H9 (cell line): Measurements from ENCODE around the gene USP3. TPM values are rescaled to one million over a fixed set of nuclear protein-coding genes. Genes with fewer than 3 reads are reported as not detected.

ENCODE experiments used
- DNase-seq: peaks from one replicate; pipeline ENCODE4 v3.0.0-alpha.2; 2017
- H2AFZ ChIP-seq: one replicate; pipeline ENCODE4 v1.6.1; 2013; ENCODE audit warnings: mild to moderate bottlenecking, low read length, control low read depth, moderate library complexity
- H2AK5ac ChIP-seq: 2 replicates; pipeline ENCODE4 v1.6.1; 2013; ENCODE audit warnings: low read length, control low read depth, mixed read lengths; ENCODE audit not compliant: insufficient read length
- H2BK120ac ChIP-seq: one replicate; pipeline ENCODE4 v1.6.1; 2013; ENCODE audit warnings: low read depth, mild to moderate bottlenecking, low read length, control low read depth, inconsistent platforms; ENCODE audit not compliant: poor library complexity, severe bottlenecking
- H2BK12ac ChIP-seq: 2 replicates; pipeline ENCODE4 v1.6.1; 2013; ENCODE audit warnings: low read length, control low read depth, mixed read lengths, low read depth; ENCODE audit not compliant: insufficient read length
- H2BK15ac ChIP-seq: 2 replicates; pipeline ENCODE4 v1.6.1; 2013; ENCODE audit warnings: low read depth, low read length, control low read depth
- H2BK20ac ChIP-seq: one replicate; pipeline ENCODE4 v1.6.1; 2013; ENCODE audit warnings: low read depth, mild to moderate bottlenecking, low read length, control low read depth, inconsistent platforms; ENCODE audit not compliant: poor library complexity, severe bottlenecking
- H2BK5ac ChIP-seq: 2 replicates; pipeline ENCODE4 v1.6.1; 2013; ENCODE audit warnings: low read length, control low read depth, mixed read lengths; ENCODE audit not compliant: insufficient read length
- H3K14ac ChIP-seq: 2 replicates; pipeline ENCODE4 v1.6.1; 2013; ENCODE audit warnings: low read length, control low read depth; ENCODE audit not compliant: insufficient read depth
- H3K18ac ChIP-seq: 2 replicates; pipeline ENCODE4 v1.6.1; 2013; ENCODE audit warnings: low read depth, mild to moderate bottlenecking, mixed read lengths, low read length, control low read depth; ENCODE audit not compliant: insufficient read length
- H3K23ac ChIP-seq: 2 replicates; pipeline ENCODE4 v1.6.1; 2013; ENCODE audit warnings: low read length, control low read depth, mixed read lengths, low read depth; ENCODE audit not compliant: insufficient read length
- H3K23me2 ChIP-seq: 2 replicates; pipeline ENCODE4 v1.6.1; 2013; ENCODE audit warnings: low read depth, mild to moderate bottlenecking, mixed read lengths, low read length, control low read depth; ENCODE audit not compliant: insufficient read length, poor library complexity, severe bottlenecking
- H3K27ac ChIP-seq: 2 replicates; pipeline ENCODE4 v1.5.1; 2013; ENCODE audit warnings: low read length, control low read depth, mixed read lengths, low read depth; ENCODE audit not compliant: insufficient read length
- H3K27me3 ChIP-seq: 2 replicates; pipeline ENCODE4 v1.6.1; 2013; ENCODE audit warnings: low read length, control low read depth, inconsistent platforms; ENCODE audit not compliant: insufficient read depth
- H3K4ac ChIP-seq: 2 replicates; pipeline ENCODE4 v1.6.1; 2013; ENCODE audit warnings: low read depth, mild to moderate bottlenecking, control low read depth, inconsistent platforms, low read length, moderate library complexity
- H3K4me1 ChIP-seq: 2 replicates; pipeline ENCODE4 v1.6.1; 2013; ENCODE audit warnings: low read length, control low read depth, inconsistent platforms; ENCODE audit not compliant: insufficient read depth
- H3K4me2 ChIP-seq: 2 replicates; pipeline ENCODE4 v1.6.1; 2013; ENCODE audit warnings: low read length, control low read depth, mixed read lengths; ENCODE audit not compliant: insufficient read length, insufficient read depth
- H3K56ac ChIP-seq: 2 replicates; pipeline ENCODE4 v1.6.1; 2013; ENCODE audit warnings: low read depth, mild to moderate bottlenecking, mixed read lengths, low read length, control low read depth; ENCODE audit not compliant: insufficient read length
- H3K79me1 ChIP-seq: 2 replicates; pipeline ENCODE4 v1.6.1; 2013; ENCODE audit warnings: low read depth, mild to moderate bottlenecking, moderate library complexity, low read length, control low read depth, inconsistent platforms; ENCODE audit not compliant: insufficient read depth, poor library complexity, severe bottlenecking
- H3K79me2 ChIP-seq: 2 replicates; pipeline ENCODE4 v1.6.1; 2013; ENCODE audit warnings: low read length, control low read depth, inconsistent platforms; ENCODE audit not compliant: insufficient read depth
- H3K9ac ChIP-seq: 2 replicates; pipeline ENCODE4 v1.6.1; 2013; ENCODE audit warnings: low read length, control low read depth, mixed read lengths; ENCODE audit not compliant: insufficient read length; ENCODE audit errors: extremely low read depth
- H3K9me3 ChIP-seq: one replicate; pipeline ENCODE4 v1.6.1; 2013; ENCODE audit warnings: low read depth, low read length, inconsistent platforms; ENCODE audit not compliant: control insufficient read depth
- H3T11ph ChIP-seq: one replicate; pipeline ENCODE4 v1.6.1; 2013; ENCODE audit warnings: mild to moderate bottlenecking, low read length, control low read depth, inconsistent platforms
- H4K20me1 ChIP-seq: one replicate; pipeline ENCODE4 v1.6.1; 2013; ENCODE audit not compliant: control insufficient read depth, insufficient read length, insufficient read depth
- H4K5ac ChIP-seq: 2 replicates; pipeline ENCODE4 v1.6.1; 2013; ENCODE audit warnings: low read depth, mild to moderate bottlenecking, mixed read lengths, low read length, control low read depth; ENCODE audit not compliant: insufficient read length
- H4K8ac ChIP-seq: replicated peaks from 2 replicates; pipeline ENCODE4 v1.6.1; 2013; ENCODE audit warnings: low read length, control low read depth, mixed read lengths, low read depth; ENCODE audit not compliant: insufficient read length
- H4K91ac ChIP-seq: 2 replicates; pipeline ENCODE4 v1.6.1; 2013; ENCODE audit warnings: low read depth, mild to moderate bottlenecking, moderate library complexity, mixed read lengths, low read length, control low read depth; ENCODE audit not compliant: insufficient read length
- H3K27ac Mint-ChIP-seq, 3 experiments: 2 replicates in 2 of 3; 3 replicates in 1 of 3; pipeline ENCODE4 v1.8.0; 2020 to 2021; ENCODE audit warnings: mixed read lengths in 3 of 3, mild to moderate bottlenecking in 1 of 3, moderate library complexity in 1 of 3
- H3K27me3 Mint-ChIP-seq: 2 replicates; pipeline ENCODE4 v1.8.0; 2021; ENCODE audit warnings: low read depth, mild to moderate bottlenecking, moderate library complexity, mixed read lengths
- H3K36me3 Mint-ChIP-seq, 3 experiments: 2 replicates in 2 of 3; 3 replicates in 1 of 3; pipeline ENCODE4 v1.8.0; 2020 to 2021; ENCODE audit warnings: low read depth in 3 of 3, mixed read lengths in 3 of 3; ENCODE audit not compliant: insufficient read depth in 1 of 3
- H3K4me1 Mint-ChIP-seq, 2 experiments: 2 replicates each; pipeline ENCODE4 v1.8.0; 2020; ENCODE audit warnings: mixed read lengths in 2 of 2
- H3K4me3 Mint-ChIP-seq, 2 experiments: 2 replicates in 1 of 2; 3 replicates in 1 of 2; pipeline ENCODE4 v1.8.0; 2020 to 2021; ENCODE audit warnings: mild to moderate bottlenecking in 2 of 2, mixed read lengths in 2 of 2, moderate library complexity in 1 of 2
- H3K9me3 Mint-ChIP-seq, 2 experiments: 2 replicates in 1 of 2; 3 replicates in 1 of 2; pipeline ENCODE4 v1.8.0; 2020; ENCODE audit warnings: mild to moderate bottlenecking in 2 of 2, mixed read lengths in 2 of 2, moderate library complexity in 1 of 2
- WGBS: extraction: QIAGEN DNeasy Blood & Tissue Kit; methylation state at CpG from one replicate; pipeline ENCODE4 v1.1.7; 2013; ENCODE audit warnings: missing lambda C conversion rate, low lambda C conversion rate, mixed read lengths; ENCODE audit not compliant: insufficient read length; ENCODE audit errors: extremely low coverage; 5-methylcytosine and 5-hydroxymethylcytosine counted together
- total RNA-seq: library from RNA; stranded (reverse); gene quantifications from 2 replicates; pipeline ENCODE4 v1.2.1, GENCODE V29; 2021
- TF ChIP-seq, protein P1 (sequence below): fragments of 200-600 bp; sonication (generic); conservative IDR thresholded peaks from 3 replicates; pipeline ENCODE4 v1.8.0; 2021; ENCODE audit warnings: antibody characterized with exemption, mild to moderate bottlenecking

The USP3 gene
- total RNA-seq, 1 experiment from 2014 or later, result 14.2 TPM

DNA sequence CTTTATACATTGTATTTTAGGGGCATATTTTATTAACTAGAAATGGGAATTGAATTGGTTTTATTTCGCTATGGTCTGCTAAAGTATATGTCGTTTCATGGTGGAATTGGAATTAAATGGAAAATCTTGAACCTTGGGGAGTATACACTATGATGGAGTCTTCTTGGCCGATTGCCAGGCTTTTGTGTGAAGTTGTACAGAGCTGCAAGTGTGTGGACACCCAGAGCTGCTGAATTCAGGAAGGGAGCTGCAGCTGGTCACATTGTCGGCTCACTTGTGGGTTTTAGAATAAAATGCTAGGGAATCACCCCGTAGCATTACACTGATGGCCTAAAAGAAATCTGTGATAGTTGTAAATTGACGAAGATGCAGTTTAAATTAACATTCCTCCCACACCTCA, 35.1 kb downstream of the USP3 start:
- H3K27me3 Mint-ChIP-seq, result no peaks in the 10 kb centered on the region
- TF ChIP-seq, protein P1, sequence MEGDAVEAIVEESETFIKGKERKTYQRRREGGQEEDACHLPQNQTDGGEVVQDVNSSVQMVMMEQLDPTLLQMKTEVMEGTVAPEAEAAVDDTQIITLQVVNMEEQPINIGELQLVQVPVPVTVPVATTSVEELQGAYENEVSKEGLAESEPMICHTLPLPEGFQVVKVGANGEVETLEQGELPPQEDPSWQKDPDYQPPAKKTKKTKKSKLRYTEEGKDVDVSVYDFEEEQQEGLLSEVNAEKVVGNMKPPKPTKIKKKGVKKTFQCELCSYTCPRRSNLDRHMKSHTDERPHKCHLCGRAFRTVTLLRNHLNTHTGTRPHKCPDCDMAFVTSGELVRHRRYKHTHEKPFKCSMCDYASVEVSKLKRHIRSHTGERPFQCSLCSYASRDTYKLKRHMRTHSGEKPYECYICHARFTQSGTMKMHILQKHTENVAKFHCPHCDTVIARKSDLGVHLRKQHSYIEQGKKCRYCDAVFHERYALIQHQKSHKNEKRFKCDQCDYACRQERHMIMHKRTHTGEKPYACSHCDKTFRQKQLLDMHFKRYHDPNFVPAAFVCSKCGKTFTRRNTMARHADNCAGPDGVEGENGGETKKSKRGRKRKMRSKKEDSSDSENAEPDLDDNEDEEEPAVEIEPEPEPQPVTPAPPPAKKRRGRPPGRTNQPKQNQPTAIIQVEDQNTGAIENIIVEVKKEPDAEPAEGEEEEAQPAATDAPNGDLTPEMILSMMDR, result no peak
- H3K4me1 Mint-ChIP-seq, result peaks cover 53 to 62% of the 10 kb centered on the region in 2 experiments

More for the DNA sequence above, 35.1 kb downstream of the USP3 start:
- no peak overlapping the region for H3K4me2 ChIP-seq
- H3K9me3 Mint-ChIP-seq, result no peaks in the 10 kb centered on the region
- H3K4ac ChIP-seq, result no peak overlapping the region
- no peak overlapping the region for H3K23ac ChIP-seq
- H3K4me3 Mint-ChIP-seq, result no peak overlapping the region
- no peaks in the 10 kb centered on the region for H3K9me3 ChIP-seq
- peaks cover 9% of the 10 kb centered on the region; the same call in 1 of the 2 replicates for H3K4me1 ChIP-seq
- H4K91ac ChIP-seq, result no peak overlapping the region
- H2BK12ac ChIP-seq, result no peak overlapping the region
- H3K23me2 ChIP-seq, result no peaks in the 10 kb centered on the region
- WGBS, result no CpG with 5 or more reads among the region's 6 CpGs
- no peak overlapping the region for H2AK5ac ChIP-seq
- no peak overlapping the region for H2BK120ac ChIP-seq
- H3K18ac ChIP-seq, result no peak overlapping the region
- no peak overlapping the region for H3K9ac ChIP-seq
- H2BK20ac ChIP-seq, result no peak overlapping the region
- no peak overlapping the region for H4K8ac ChIP-seq
- H4K5ac ChIP-seq, result no peak overlapping the region
- H3T11ph ChIP-seq, result no peak overlapping the region
- H2BK5ac ChIP-seq, result no peak overlapping the region
- no peak for DNase-seq
- no peaks in the 10 kb centered on the region; a peak in 2 of 7 replicates for H3K36me3 Mint-ChIP-seq
- H2AFZ ChIP-seq, result no peak overlapping the region
- no peaks in the 10 kb centered on the region for H4K20me1 ChIP-seq
- H2BK15ac ChIP-seq, result no peak overlapping the region
- H3K27ac ChIP-seq, result no peak overlapping the region
- H3K79me2 ChIP-seq, result no peaks in the 10 kb centered on the region
- H3K14ac ChIP-seq, result no peak overlapping the region
- H3K56ac ChIP-seq, result no peak overlapping the region
- no peaks in the 10 kb centered on the region for H3K79me1 ChIP-seq
- H3K27me3 ChIP-seq, result no peaks in the 10 kb centered on the region
- peak overlapping the region in 1 of 3 experiments; percentile 48; a peak in 2 of 7 replicates for H3K27ac Mint-ChIP-seq
